ENCODE results near the gene TICAM2.
A peak's percentile ranks its signal among the peaks of the same experiment; 100 is the strongest.

Gene TICAM2

DNA sequence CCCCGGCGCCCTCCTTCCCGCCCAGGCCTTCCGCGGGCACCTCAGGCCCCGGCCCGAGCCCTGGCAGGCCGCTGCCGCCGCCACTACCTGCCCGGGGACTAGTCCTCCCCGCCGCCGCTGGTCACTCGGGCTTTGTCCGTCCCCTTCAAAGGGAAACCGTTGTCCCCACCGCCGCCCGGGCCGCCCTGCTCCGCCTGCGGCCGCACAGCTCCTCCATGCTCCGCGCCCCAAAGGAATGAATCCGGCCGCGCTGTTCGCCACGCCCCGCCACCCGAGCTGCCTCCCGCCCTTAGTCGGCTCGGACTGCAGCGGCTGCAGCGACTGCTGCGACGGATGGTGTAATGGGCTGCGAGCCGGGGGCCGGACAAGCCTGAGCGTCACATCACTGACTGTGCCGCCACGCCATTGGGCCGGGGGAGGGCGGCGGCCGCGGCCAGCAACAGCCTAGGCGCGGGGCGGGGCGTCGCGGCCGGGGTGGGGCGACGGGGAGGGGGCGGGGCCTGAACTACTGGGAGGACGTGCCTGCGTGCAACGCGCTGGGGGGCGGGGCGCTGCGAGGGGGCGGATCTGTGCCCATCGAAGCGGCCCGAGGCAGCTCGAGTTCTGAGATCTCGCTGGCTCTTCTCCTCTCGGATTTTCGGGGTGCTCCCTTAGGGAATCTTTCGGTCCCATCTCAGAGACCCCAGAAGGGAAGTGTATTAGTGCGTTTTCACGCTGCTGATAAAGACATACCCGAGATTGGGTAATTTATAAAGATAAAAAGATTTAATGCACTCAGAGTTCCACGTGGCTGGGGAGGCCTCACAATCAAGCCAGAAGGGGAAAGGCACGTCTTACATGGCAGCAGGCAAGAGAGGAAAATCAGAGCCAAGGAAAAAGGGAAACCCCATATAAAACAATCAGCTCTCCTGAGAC lies 57.6 kb downstream of the TICAM2 start, which contains the start of gene FEM1C (continued):
- peak; percentile 58; the same call in 1 of the 2 replicates for TF ChIP-seq ZBTB17 (tag by site-specific recombination; IDR thresholded peaks at IDR 0.05)
- peak; percentile 86 for TF ChIP-seq ZBTB48 (tag by site-specific recombination; IDR thresholded peaks at IDR 0.05)
- no peak for TF ChIP-seq ZNF521 (tag by site-specific recombination; IDR thresholded peaks at IDR 0.05)
- TF ChIP-seq, protein P1, sequence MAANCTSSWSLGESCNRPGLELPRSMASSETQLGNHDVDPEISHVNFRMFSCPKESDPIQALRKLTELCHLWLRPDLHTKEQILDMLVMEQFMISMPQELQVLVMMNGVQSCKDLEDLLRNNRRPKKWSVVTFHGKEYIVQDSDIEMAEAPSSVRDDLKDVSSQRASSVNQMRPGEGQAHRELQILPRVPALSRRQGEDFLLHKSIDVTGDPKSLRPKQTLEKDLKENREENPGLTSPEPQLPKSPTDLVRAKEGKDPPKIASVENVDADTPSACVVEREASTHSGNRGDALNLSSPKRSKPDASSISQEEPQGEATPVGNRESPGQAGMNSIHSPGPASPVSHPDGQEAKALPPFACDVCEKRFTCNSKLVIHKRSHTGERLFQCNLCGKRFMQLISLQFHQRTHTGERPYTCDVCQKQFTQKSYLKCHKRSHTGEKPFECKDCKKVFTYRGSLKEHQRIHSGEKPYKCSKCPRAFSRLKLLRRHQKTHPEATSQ (tag by site-specific recombination; IDR thresholded peaks at IDR 0.05): peak; percentile 86; the same call in 1 of the 2 replicates
- TF ChIP-seq, protein P2, sequence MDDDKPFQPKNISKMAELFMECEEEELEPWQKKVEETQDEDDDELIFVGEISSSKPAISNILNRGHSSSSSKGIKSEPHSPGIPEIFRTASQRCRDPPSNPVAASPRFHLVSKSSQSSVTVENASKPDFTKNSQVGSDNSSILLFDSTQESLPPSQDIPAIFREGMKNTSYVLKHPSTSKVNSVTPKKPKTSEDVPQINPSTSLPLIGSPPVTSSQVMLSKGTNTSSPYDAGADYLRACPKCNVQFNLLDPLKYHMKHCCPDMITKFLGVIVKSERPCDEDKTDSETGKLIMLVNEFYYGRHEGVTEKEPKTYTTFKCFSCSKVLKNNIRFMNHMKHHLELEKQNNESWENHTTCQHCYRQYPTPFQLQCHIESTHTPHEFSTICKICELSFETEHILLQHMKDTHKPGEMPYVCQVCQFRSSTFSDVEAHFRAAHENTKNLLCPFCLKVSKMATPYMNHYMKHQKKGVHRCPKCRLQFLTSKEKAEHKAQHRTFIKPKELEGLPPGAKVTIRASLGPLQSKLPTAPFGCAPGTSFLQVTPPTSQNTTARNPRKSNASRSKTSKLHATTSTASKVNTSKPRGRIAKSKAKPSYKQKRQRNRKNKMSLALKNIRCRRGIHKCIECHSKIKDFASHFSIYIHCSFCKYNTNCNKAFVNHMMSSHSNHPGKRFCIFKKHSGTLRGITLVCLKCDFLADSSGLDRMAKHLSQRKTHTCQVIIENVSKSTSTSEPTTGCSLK (tag by site-specific recombination; IDR thresholded peaks at IDR 0.05): no peak
- TF ChIP-seq ZNF391 (tag by site-specific recombination; IDR thresholded peaks at IDR 0.05; ENCODE audit: borderline replicate concordance, low read depth): peak; percentile 76
- no peak for TF ChIP-seq ZNF621 (tag by site-specific recombination; IDR thresholded peaks at IDR 0.05)
- TF ChIP-seq ZNF529 (tag by site-specific recombination; IDR thresholded peaks at IDR 0.05; ENCODE audit: insufficient replicate concordance): peak; percentile 87
- no peak for TF ChIP-seq ZNF174 (tag by site-specific recombination; IDR thresholded peaks at IDR 0.05)
- TF ChIP-seq KLF9 (tag by site-specific recombination; IDR thresholded peaks at IDR 0.05; ENCODE audit: low read depth): peak; percentile 81
- TF ChIP-seq ZNF10 (tag by site-specific recombination; IDR thresholded peaks at IDR 0.05): no peak
- TF ChIP-seq ZNF266 (tag by site-specific recombination; IDR thresholded peaks at IDR 0.05; ENCODE audit: low read depth): no peak
- TF ChIP-seq, protein P3, sequence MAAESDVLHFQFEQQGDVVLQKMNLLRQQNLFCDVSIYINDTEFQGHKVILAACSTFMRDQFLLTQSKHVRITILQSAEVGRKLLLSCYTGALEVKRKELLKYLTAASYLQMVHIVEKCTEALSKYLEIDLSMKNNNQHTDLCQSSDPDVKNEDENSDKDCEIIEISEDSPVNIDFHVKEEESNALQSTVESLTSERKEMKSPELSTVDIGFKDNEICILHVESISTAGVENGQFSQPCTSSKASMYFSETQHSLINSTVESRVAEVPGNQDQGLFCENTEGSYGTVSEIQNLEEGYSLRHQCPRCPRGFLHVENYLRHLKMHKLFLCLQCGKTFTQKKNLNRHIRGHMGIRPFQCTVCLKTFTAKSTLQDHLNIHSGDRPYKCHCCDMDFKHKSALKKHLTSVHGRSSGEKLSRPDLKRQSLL (tag by site-specific recombination; IDR thresholded peaks at IDR 0.05): no peak
- TF ChIP-seq SP2 (tag by site-specific recombination; IDR thresholded peaks at IDR 0.05): peak; percentile 78
- no peak; the same call in 1 of the 2 replicates for TF ChIP-seq ZNF701 (tag by site-specific recombination; IDR thresholded peaks at IDR 0.05)
- 0 out of 2 replicates have a peak, but pooled peaks have one; percentile 12 for TF ChIP-seq ZNF19 (tag by site-specific recombination; IDR thresholded peaks at IDR 0.05; ENCODE audit: low read depth)
- TF ChIP-seq ZNF354C (tag by site-specific recombination; IDR thresholded peaks at IDR 0.05; ENCODE audit: borderline replicate concordance, low read depth): 0 out of 2 replicates have a peak, but pooled peaks have one; percentile 68
- no peak for TF ChIP-seq ZNF776 (tag by site-specific recombination; IDR thresholded peaks at IDR 0.05; ENCODE audit: borderline replicate concordance)
- peak; percentile 93 for TF ChIP-seq ZFP37 (tag by site-specific recombination; IDR thresholded peaks at IDR 0.05)
- no peak for TF ChIP-seq ZNF292 (tag by site-specific recombination; IDR thresholded peaks at IDR 0.05; ENCODE audit: borderline replicate concordance, low read depth)
- TF ChIP-seq ZNF600 (tag by site-specific recombination; IDR thresholded peaks at IDR 0.05): peak; percentile 91
- TF ChIP-seq ZNF544 (tag by site-specific recombination; IDR thresholded peaks at IDR 0.05): no peak
- TF ChIP-seq, protein P4, sequence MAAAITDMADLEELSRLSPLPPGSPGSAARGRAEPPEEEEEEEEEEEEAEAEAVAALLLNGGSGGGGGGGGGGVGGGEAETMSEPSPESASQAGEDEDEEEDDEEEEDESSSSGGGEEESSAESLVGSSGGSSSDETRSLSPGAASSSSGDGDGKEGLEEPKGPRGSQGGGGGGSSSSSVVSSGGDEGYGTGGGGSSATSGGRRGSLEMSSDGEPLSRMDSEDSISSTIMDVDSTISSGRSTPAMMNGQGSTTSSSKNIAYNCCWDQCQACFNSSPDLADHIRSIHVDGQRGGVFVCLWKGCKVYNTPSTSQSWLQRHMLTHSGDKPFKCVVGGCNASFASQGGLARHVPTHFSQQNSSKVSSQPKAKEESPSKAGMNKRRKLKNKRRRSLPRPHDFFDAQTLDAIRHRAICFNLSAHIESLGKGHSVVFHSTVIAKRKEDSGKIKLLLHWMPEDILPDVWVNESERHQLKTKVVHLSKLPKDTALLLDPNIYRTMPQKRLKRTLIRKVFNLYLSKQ (tag by site-specific recombination; IDR thresholded peaks at IDR 0.05; ENCODE audit: borderline replicate concordance): no peak
- peak; percentile 4 for TF ChIP-seq ZNF660 (tag by site-specific recombination; IDR thresholded peaks at IDR 0.05)
- TF ChIP-seq, protein P5, sequence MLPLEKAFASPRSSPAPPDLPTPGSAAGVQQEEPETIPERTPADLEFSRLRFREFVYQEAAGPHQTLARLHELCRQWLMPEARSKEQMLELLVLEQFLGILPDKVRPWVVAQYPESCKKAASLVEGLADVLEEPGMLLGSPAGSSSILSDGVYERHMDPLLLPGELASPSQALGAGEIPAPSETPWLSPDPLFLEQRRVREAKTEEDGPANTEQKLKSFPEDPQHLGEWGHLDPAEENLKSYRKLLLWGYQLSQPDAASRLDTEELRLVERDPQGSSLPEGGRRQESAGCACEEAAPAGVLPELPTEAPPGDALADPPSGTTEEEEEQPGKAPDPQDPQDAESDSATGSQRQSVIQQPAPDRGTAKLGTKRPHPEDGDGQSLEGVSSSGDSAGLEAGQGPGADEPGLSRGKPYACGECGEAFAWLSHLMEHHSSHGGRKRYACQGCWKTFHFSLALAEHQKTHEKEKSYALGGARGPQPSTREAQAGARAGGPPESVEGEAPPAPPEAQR (tag by site-specific recombination; IDR thresholded peaks at IDR 0.05): no peak
- TF ChIP-seq ZNF302 (tag by site-specific recombination; IDR thresholded peaks at IDR 0.05; ENCODE audit: low read depth): no peak
- TF ChIP-seq ZNF626 (tag by site-specific recombination; IDR thresholded peaks at IDR 0.05): no peak; the same call in 1 of the 2 replicates

All from HEK293 (cell line).